Esophagus mucosa (tissue), 1 donor: Measurements from ENCODE around the gene EPN2. TPM values are rescaled to one million over a fixed set of nuclear protein-coding genes. Genes with fewer than 3 reads are reported as not detected.

ENCODE experiments used
- ATAC-seq: fragments of 200-7000 bp; cut with Tn5 transposase; one replicate; pipeline ENCODE4 v1.9.1; 2020
- total RNA-seq: library from RNA; stranded (reverse); gene quantifications from one replicate; pipeline ENCODE4 v1.2.4, GENCODE V29; 2023
- donor health status: DM: yes; HTN: yes; CAD: no.

The EPN2 gene
- total RNA-seq, 1 donor from 2014 or later, result 68.3 TPM

DNA sequence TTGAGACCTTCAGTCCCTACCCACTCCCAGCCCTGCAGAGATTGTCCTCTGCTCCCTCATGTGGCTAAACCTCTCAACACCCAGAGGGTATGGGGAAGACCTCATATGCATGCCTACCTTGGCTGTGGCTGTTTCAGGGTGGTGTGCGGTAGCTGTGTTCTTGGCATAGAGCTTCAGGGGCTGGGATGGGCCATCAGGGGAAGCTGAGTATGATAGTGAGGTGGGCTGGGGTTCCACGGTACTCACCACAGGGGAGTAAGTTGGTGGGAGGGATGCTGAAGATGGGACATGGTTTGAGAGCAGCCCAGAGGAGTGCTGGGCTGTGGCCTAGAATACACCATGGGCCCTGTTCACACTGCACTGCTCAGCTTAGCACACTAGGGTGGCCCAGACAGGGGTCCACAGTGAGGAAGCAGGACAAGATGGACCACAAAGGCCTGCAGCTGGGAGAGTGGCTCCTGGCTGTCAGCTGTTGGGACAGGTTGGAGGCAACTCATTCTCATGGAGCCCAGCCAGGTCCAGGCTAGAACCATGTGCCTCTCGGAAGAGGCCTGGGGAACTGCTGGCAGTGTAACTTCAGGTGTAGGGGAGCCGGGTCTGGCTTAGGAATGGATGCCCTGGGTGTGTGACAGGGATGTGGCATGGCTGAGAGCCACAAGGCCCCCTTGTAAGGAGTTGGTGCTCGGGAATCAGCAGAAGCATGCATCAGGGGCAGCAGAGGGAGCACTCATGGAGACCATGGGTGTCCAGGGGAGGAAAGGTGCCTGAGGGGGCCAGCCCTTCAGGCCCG, 146.7 kb downstream of the EPN2 start:
- no peak for ATAC-seq

DNA sequence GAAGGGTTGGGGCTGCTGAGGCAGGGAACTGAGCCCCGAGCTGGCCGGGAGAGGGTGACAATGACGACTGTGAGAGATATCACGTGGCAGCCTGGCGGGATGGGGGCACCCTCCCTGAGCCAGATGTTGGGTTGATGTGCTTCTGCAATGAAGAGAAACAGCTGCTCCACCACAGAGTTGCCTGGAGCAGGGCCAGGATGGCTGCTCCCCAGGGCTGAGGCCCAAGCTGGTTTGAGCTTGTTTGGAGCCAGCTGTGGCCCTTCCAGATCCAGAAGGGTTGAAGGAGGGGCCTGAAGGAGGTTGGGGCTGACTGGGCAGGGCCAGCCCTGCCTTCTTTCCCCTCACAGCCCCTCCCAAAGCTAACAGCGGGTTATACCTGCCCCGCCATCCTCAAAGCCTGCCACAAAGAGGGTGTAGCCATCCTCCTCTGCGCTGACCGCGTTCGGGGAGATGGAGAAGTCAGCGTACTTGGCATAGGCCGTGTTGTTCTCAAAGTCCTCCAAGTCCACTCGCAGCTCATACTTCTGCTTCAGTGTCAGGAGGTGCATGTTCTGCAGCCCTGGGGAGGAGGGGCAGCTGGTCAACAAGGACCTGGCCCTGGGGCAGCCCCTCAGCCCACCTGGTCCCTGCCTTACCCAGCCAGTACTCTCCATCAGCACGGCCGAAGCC, 147.7 kb downstream of the EPN2 start:
- ATAC-seq, result peak; percentile 86

DNA sequence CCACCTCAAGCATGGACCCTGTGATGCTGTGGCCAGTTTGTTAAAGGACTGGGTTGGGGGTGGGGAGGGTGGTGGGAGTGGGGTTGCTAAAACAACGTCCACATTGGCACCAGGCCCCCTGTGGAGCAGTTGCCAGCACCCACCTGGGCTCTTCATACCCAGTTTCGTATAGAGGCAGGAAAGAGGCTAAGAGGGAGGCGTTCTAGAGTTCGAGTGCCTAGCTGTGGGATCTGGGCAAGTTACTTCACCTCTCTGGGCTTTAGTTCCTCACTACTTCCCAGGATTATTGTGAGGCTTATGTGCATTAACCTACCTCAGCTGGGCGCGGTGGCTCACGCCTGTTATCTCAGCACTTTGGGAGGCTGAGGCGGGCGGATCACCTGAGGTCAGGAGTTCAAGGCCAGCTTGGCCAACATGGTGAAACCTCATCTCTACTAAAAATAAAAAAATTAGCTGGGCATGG, 148.4 kb downstream of the EPN2 start:
- ATAC-seq, result peak; percentile 56

Other genes with a start within 250 kb of the EPN2 start
- 47.0 TPM for gene FAM83G, start 232.6 kb upstream of the EPN2 start, total RNA-seq
- gene GRAP, start 190.4 kb upstream of the EPN2 start, total RNA-seq, result 1.00 TPM
- 0.48 TPM for gene GRAPL, start 109.8 kb upstream of the EPN2 start, total RNA-seq
- 12.7 TPM for gene B9D1, start 125.4 kb downstream of the EPN2 start, total RNA-seq
- 35.2 TPM for gene MAPK7, start 141.1 kb downstream of the EPN2 start, total RNA-seq
- gene MFAP4, start 149.8 kb downstream of the EPN2 start, total RNA-seq, result 5.2 TPM
- 1.1 TPM for gene RNF112, start 173.9 kb downstream of the EPN2 start, total RNA-seq